Activated CD4-positive, CD25-positive, alpha-beta regulatory T cell treated with anti-CD3 and anti-CD28 coated beads, Interleukin-2, amount 50 U/mL, for 16 hours (primary cell): Measurements from ENCODE around the gene BRCA1.

Source experiments
- DNase-seq: peaks from one replicate; pipeline ENCODE4 v3.0.0-alpha.2; 2020; ENCODE audit warnings: low read depth, low spot score

The BRCA1 gene

DNA sequence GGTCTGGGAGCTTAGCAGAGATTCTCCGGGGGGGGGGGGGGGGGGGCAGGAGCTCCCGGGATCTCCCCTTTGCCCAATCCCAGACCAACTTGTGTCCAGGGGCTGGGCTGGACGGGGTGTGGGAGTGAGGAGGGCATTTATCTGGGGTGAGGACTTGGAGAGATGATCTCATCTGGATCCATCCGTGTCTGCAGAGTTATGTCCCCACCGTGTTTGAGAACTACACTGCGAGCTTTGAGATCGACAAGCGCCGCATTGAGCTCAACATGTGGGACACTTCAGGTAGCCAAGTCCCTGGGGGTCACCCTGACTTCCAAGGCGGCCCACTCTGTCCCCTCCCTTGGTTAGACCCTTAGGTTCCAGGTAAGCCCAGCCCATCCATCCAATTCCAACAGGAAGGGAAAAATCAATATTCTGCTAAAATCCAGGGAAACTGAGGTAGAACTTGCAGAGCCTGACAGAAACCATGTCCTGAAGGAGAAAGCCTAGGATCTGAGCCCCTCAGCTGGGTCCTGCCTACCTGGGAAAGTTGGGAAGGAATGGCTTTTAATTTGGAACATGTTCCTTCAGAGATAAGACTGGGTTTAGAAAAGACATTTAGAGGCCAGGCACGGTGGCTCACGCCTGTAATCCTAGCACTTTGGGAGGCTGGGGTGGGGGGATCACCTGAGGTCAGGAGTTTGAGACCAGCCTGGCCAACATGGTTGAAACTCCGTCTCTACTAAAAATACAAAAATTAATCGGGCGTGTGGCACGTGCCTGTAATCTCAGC is 99.2 kb downstream of the BRCA1 start:
- no peak for DNase-seq

GRCh38 chr17:43025290-43025657 is 99.9 kb downstream of the BRCA1 start:
- DNase-seq: no peak

DNA sequence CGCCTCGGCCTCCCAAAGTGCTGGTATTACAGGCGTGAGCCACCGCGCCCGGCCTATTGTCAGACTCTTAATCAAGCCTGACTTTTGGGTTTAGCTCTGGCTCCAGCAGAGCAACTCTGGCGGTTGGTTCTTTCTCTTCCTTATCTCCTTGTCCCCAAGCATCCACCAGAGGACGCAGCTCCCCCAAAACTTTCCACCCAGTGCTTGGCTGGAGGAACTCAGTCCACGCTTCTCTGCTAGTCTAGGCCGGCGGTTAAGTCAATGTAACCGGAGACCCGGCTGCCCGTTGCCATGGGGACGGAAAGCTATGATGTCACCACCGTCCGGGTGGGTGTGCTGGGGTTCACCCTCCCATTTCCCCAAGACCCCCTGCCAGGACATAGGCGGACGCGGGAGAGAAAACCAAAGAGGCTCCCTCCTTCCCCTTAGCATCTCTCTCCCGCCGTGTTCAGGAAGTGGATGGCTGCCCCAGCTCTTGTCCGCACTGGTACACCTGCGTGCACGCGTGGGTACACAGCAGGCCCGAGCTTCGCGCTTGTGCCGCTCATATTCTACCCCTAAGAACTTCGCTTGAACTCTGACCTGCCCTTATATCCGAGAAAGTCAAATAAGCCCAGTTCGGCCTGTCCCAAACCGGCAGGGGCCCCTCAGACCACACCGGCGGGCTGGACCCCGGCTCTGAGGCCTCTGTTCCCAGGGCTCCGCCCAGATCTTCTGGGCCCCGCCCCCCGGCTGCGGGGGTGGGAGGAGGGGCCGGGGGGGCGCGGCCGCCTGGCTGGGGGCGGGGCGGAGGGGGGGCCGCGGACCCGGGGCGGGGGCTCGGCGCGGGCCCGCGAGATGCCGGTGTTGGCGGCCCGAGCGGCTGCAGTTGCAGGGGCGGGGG is 100.5 kb downstream of the BRCA1 start, which contains the start of gene RND2:
RND2 (plus strand) TSS at position 825 of the 883 bp plus-strand sequence. CDS start 117 bp downstream, outside the sequence.
- DNase-seq: peak; percentile 41

DNA sequence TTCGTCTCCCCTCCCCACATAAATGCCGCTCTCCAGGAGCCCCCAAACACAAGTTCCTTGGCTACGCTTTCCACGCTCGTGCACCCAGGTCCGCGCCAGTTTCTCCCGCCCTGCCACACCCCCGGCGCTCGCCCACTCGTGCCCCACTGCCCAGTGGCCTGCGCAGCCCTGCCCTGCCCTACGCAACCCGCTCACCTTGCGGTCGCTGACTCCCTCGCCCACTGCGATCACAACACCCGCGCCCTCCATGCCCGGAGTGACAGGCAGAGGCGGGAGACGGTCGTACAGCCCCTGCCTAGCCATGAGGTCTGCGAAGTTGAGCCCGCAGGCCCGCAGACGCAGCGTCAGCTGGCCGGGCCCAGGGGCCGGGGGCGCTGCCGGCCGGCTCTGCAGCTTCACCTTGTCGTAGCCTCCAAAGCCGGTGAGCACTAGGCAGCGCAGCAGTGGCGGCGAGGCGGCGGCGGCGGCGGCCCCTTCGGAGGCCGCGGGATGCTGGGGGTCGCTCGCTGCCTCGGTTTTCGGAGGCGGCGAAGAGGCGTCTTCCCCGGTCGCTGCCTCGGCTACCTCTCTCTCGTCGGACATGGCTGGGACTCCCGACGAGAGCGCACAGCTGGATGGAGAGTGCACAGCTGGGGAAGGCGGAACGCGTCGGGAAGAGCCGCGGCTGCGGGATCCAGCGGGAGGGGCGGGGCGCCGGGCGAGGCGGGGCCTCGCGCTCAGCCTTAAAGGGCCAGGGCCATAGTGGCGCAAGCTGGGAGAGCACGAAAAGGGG is 103.2 kb downstream of the BRCA1 start, which contains the start of gene VAT1:
VAT1 (minus strand) TSS at position 645 of the 772 bp plus-strand sequence; CDS start at position 582, 63 bp downstream.
- DNase-seq: no peak

DNA sequence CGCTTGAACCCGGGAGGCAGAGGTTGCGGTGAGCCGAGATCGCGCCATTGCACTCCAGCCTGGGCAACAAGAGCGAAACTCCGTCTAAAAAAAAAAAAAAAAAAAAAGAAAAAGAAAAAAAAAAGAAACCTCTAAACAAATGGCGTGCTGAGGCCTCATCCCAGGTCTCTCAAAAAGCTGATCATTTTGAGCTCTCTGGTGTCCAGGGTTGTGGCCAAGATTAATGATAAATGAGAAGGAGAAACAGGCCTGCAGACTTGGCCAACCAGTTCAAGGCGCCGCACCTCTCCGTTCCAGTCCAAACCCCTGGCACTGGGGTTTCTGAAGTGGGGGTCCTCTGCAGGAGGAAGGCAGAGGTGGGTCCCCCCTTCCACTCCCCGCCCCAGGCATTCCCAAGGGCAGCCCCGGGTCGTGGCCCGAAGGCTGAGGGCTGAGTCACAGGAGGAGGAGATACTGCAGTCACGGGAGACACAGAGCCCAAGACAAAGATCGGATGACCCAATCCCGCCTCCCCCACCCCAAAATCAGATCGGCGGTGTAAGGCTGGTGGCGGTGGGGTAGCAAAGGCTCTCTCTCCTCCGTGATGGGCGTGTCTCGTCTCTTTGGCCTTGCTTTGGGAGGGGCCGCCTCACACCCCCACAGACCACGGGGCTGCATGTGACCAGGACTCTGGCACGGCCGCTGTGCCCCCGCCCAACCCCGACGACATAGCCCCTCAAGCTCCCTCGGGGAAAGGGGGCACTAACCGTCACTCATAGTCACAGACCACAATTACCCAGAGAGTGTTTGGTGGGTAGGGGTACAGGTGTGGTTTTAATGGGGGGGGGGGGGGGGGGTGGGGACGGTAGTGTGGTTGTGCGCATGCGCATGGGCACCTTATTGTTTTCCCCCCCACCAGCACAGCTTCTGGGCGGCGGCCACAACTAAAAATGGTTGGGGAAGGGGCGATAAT is 104.1 kb downstream of the BRCA1 start:
- DNase-seq: no peak

DNA sequence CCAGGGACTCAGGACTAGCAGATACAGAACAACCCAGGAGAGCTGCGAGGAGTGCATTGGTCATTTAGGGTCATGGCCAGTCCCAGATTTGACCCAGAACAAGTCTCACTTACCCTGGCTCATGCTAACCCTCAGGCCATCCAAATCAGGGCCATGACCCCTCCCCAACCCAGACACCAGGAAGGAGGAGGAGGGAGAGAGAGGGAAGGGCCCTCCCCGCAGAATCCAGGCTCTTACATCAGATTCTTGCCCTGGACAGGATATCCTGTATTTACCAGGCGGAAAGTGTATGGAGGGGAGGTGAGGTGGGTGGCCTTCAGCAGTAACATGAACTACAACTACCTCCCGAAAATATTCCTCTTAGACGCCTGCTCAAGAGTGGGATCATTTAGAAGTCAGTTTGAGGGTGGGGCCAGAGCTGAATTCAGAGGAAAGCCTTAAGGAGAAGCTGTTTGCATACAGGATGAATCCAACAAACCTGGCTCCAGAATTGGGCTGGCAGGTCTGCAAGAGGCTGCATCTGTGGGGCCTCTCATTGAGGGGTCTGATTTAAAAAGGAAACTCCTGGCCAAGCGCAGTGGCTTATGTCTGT is 105.0 kb downstream of the BRCA1 start:
- DNase-seq: no peak

DNA sequence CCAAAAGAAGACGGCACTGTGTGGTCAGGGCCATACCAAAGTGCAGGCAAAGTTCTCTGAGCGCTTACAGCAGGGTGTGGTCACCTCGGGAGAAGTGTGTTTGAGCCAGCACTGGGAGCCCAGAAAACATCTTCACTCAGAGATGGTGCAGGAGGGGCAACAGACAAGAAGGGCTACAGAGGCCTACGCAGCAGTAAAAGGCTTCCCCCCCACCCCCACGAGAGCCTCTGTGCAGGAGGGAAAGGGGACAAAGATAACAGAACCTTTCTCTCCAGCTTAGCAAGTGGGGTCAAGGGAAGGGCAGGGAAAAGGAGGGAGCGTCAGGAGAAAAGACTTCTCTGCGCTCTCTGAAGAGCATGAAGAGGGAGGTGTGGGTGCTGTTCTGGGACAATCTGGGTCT is 105.7 kb downstream of the BRCA1 start:
- no peak for DNase-seq

GRCh38 chr17:43018932-43019331 is 106.2 kb downstream of the BRCA1 start:
- DNase-seq: no peak

DNA sequence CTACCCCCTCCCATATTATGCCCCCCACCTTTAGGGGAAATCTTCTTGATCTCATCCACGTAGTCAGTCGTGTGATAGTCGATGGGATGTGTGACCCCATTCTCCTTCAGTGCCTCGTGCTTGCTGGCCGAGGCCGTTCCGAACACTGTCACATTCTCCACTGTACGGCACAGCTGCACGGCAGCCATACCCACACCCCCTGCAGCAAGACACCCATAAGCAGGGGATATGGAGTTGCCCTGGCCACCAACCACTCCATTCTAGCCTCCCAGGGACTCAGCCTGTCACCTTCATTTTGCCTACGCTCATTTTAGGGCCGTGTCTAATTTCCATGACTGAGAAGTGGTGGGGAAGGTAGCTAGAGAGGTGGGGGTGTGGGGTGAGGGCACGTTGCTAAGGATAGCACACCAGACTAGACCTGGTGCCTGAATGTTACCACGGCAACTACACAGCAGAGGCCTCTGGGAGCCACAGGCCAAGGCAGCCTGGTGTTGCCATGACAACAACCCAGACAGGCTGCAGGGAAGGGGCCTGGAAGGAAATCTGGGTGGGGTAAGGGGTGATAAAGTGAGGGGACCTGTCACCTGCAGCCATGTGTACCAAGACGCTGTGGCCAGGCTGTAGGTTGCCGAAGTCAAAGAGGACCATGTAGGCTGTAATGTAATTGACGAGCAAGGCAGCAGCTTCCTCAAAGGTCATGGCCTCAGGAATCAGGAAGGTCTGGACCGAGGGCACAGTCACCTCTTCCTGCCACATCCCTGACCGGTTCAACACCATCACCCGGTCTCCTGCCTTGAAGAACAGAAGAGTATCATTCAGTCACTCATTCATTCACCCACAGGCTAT is 106.9 kb downstream of the BRCA1 start:
- DNase-seq: no peak

GRCh38 chr17:43016216-43016615 is 108.9 kb downstream of the BRCA1 start:
- DNase-seq: no peak

DNA sequence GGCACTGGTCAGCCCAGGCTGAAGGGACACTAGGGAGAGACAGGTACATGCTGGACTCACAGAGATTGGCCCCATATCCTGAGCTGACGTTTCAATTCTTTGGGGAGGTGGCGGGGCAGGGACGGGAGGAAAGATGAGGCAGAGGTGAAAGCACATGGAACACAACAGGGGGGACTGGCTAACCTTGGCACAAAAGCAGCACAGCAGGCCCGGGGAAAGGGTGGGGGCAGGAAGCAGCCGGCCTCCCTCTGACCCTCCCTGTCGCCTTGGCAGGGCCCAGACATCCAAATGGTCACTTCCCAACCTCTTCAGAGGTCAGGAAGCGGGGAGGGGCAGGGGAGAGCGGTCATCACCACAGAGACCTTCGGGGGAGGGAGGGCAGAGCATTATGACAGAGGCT is 109.6 kb downstream of the BRCA1 start:
- no peak for DNase-seq

- DNase-seq: no peak
Observed at GRCh38 chr17:43014649-43015542, 110.3 kb downstream of the BRCA1 start.

DNA sequence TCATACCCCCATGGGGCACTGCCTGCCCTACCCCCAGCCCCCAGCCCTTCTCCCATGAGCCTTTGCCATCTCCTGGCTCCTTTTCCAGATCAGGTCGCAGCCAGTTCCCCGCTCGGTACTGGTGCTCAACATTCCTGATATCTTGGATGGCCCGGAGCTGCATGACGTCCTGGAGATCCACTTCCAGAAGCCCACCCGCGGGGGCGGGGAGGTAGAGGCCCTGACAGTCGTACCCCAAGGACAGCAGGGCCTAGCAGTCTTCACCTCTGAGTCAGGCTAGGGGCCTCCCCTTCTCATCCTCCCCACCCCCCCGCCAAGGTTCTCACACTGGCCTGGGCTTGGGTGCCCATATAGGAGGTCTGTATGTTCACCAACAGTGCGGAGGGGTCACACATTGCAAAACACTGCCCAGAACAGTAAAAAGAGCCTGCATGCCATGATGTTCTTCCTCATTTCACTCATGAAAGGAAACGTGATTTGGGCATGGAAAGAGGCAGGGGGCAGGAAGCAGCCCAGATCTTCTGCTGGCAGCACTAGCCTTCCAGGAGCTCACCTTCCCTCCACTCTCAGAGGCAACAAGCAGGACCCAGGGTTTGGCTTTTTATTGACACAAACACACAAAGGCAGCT is 111.0 kb downstream of the BRCA1 start:
- no peak for DNase-seq

- no peak for DNase-seq
Observed at GRCh38 chr17:43013296-43013695, 111.9 kb downstream of the BRCA1 start.

- DNase-seq: no peak
Observed at GRCh38 chr17:43011728-43012472, 113.3 kb downstream of the BRCA1 start.

DNA sequence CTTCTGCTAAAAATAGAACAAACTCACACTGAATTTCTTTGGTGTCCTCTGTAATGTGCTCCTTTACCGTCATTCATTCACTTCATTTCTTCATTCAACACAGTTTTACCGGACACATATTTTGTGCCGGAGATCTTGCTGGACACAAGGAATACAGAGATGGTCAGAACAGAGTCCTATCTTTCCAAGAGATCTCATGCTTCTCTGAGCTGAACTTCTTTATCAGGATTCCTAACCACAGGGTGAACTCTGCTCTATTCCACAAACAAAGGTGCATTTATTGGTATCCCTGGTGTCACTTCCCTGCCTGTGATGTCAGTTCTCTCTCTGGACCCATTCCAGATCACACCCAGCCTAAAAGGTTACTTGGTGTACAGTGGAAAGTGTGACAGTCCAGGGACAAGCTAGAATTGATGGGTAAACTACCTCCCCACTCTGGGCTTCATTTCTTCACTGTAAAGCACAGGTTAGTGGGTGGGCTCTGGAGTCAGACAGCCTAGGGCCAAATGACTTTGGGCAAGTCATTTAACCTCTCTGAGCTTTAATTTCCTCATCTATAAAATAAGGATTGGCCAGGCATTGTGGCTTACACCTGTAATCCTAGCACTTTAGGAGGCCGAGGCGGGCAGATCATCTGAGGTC is 114.4 kb downstream of the BRCA1 start:
- no peak for DNase-seq
